Measurements from ENCODE around the gene FGD4. TPM values are rescaled to one million over a fixed set of nuclear protein-coding genes. Genes with fewer than 3 reads are reported as not detected.

FGD4 gene
- total and polyA plus RNA-seq, 2 experiments from 2014 or later = 1.1 to 3.4 TPM

DNA sequence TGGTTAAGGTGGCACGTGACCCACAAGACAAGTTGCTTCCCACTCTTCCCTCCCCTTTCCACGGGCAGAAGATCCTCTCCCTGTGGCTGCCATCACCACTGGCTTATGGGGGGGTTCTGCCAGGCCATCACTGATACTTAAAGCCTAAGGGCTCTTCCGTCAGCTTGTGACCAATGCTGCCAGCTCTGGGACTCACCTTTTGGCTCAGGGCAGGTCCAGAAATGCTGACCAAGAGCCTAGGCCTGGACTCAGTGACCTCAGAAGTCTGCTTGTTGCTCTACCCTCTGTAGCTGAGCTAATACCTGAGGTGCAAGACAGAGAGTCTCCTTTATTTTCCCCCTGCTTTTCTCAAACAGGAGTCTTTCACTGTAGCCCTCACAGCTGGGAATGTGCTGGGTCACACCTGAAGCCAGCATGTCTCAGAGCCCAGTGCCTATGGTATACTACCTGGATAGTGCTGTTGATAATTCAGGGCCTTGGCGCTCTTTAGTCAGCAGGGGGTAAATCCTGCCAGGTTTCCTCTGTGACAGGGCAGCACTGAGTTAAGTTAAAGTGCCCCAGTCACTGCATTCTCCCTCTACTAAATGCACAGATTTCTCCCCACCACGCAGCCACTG, 19.7 kb downstream of the FGD4 start:
- Histone ChIP-seq H3K4me3 (no peak overlapping the region), H3K79me2 (ENCODE audit: insufficient read depth) (no peaks in the 10 kb centered on the region), H3K36me3 (ENCODE audit: low read depth) (no peaks in the 10 kb centered on the region), H3K9me2 (ENCODE audit: insufficient read depth) (no peaks in the 10 kb centered on the region), H4K20me1 (ENCODE audit: insufficient read depth) (no peaks in the 10 kb centered on the region), H3K9ac (no peak overlapping the region), H3K4me1 (ENCODE audit: insufficient read depth) (peaks cover 11% of the 10 kb centered on the region), H3K27me3 (replicated peaks; ENCODE audit: insufficient read depth) (no peaks in the 10 kb centered on the region), H3F3A (ENCODE audit: insufficient read depth) (no peaks in the 10 kb centered on the region), H2AFZ (no peak overlapping the region; the same call in 1 of the 2 replicates), H3K27ac (no peak overlapping the region), H3K9me3 (ENCODE audit: low read depth) (no peaks in the 10 kb centered on the region), H3K4me2 (ENCODE audit: unreplicated experiment) (no peak overlapping the region)
- TF ChIP-seq EZH2phosphoT487 (IDR thresholded peaks at IDR 0.05; ENCODE audit: insufficient read depth, low read depth) = no peak
- no peak for TF ChIP-seq EZH2 (IDR thresholded peaks at IDR 0.05; ENCODE audit: insufficient read depth, poor library complexity, severe bottlenecking)
- 54 to 64% methylated on average over 5 of the region's 5 CpGs for WGBS, 2 experiments (ENCODE audit: low coverage in 1 of 2, low lambda C conversion rate in 2 of 2, missing lambda C conversion rate in 2 of 2)
- in situ Hi-C loops (cut with MboI) = no loop called here
- DNase-seq = no peak

DNA sequence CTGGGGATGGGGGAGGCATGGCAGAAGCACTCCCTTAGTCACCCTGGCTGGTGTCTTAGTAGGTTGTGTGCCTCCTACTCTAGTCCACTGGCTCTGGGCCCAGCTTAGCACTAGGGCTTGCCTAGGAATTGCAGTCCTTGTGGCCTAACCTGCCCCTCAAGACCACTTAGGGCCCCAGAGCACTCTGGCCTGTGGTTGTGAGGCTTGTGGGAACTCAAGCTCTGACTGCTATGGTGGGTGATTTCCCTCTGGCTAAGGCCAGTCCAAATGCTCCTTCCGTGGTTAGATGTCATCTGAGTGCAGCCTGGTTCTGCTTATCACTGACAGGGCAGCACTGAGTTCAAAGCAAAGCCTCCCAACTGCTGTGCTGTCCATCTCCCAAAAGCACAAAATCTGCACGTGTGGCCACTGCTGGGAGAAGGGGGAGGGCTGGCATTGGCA, 20.2 kb downstream of the FGD4 start:
- H2AFZ ChIP-seq = no peak overlapping the region; the same call in 1 of the 2 replicates

DNA sequence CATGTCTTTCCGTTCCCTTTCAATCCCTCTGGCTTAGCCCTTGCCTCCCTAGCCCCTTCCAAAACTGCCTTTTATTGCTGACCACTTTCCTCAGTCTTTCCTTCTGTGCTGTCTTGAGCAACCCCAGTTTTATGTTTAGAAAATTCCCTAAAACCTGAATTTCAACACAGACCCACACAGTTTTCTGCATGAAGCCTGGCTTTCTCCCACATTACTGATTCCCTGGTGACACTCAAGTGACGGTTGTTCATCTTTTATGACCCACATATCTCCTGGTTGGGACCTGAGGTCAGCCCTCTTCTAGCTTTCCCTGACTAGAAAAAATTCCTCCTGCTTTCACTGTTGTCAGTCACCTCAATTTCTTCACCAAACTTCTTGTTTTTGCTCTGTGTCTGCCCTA, 21.0 kb downstream of the FGD4 start:
- H3K27me3 ChIP-seq (replicated peaks; ENCODE audit: insufficient read depth) = no peaks in the 10 kb centered on the region
- H3K79me2 ChIP-seq (ENCODE audit: insufficient read depth) = no peaks in the 10 kb centered on the region
- 87 to 89% methylated on average over 2 of the region's 2 CpGs for WGBS, 2 experiments (ENCODE audit: low coverage in 1 of 2, low lambda C conversion rate in 2 of 2, missing lambda C conversion rate in 2 of 2)
- H3K4me1 ChIP-seq (ENCODE audit: insufficient read depth) = peaks cover 11% of the 10 kb centered on the region
- H3K4me2 ChIP-seq (ENCODE audit: unreplicated experiment) = no peak overlapping the region
- H3K9me2 ChIP-seq (ENCODE audit: insufficient read depth) = no peaks in the 10 kb centered on the region
- no peak overlapping the region for H2AFZ ChIP-seq
- no peak overlapping the region for H3K27ac ChIP-seq
- TF ChIP-seq EZH2phosphoT487 (IDR thresholded peaks at IDR 0.05; ENCODE audit: insufficient read depth, low read depth) (no peak), EZH2 (IDR thresholded peaks at IDR 0.05; ENCODE audit: insufficient read depth, poor library complexity, severe bottlenecking) (no peak)
- no peaks in the 10 kb centered on the region for H3F3A ChIP-seq (ENCODE audit: insufficient read depth)
- H3K4me3 ChIP-seq = no peak overlapping the region
- DNase-seq = no peak
- no peak overlapping the region for H3K9ac ChIP-seq
- H3K9me3 ChIP-seq (ENCODE audit: low read depth) = no peaks in the 10 kb centered on the region
- H4K20me1 ChIP-seq (ENCODE audit: insufficient read depth) = no peaks in the 10 kb centered on the region
- H3K36me3 ChIP-seq (ENCODE audit: low read depth) = no peaks in the 10 kb centered on the region
- in situ Hi-C loops (cut with MboI) = no loop called here

More for the DNA sequence above, 20.2 kb downstream of the FGD4 start:
- Histone ChIP-seq H4K20me1 (ENCODE audit: insufficient read depth) (no peaks in the 10 kb centered on the region), H3K4me1 (ENCODE audit: insufficient read depth) (peaks cover 11% of the 10 kb centered on the region), H3K79me2 (ENCODE audit: insufficient read depth) (no peaks in the 10 kb centered on the region), H3K9ac (no peak overlapping the region), H3K4me3 (no peak overlapping the region), H3F3A (ENCODE audit: insufficient read depth) (no peaks in the 10 kb centered on the region), H3K4me2 (ENCODE audit: unreplicated experiment) (no peak overlapping the region), H3K27ac (no peak overlapping the region), H3K36me3 (ENCODE audit: low read depth) (no peaks in the 10 kb centered on the region), H3K9me3 (ENCODE audit: low read depth) (no peaks in the 10 kb centered on the region), H3K9me2 (ENCODE audit: insufficient read depth) (no peaks in the 10 kb centered on the region), H3K27me3 (replicated peaks; ENCODE audit: insufficient read depth) (no peaks in the 10 kb centered on the region)
- in situ Hi-C loops (cut with MboI) = no loop called here
- WGBS, 2 experiments (ENCODE audit: low coverage in 1 of 2, low lambda C conversion rate in 2 of 2, missing lambda C conversion rate in 2 of 2) = 41 to 59% methylated on average over 2 of the region's 2 CpGs
- peak; percentile 77 for DNase-seq
- no peak for TF ChIP-seq EZH2phosphoT487 (IDR thresholded peaks at IDR 0.05; ENCODE audit: insufficient read depth, low read depth)
- no peak for TF ChIP-seq EZH2 (IDR thresholded peaks at IDR 0.05; ENCODE audit: insufficient read depth, poor library complexity, severe bottlenecking)

DNA sequence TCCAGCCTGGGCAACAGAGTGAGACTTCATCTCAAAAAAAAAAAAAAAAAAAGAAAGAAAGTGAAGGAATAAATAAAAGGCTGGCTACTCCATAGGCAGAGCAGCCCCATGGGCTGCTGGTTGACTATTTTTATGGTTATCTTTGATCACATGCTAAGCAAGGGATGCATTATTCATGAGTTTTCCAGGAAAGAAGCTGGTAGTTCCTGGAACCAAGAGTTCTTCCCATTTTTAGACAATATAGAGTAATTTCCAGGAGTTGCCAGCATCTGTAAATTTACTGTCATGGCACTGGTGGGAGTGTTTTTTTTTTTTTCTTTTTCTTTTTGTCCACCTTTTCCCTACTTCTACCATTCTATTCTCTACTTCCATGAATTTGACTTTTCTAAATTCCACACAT, 24.2 kb downstream of the FGD4 start:
- H3K79me2 ChIP-seq (ENCODE audit: insufficient read depth) = no peaks in the 10 kb centered on the region
- no peak overlapping the region for H3K9ac ChIP-seq
- H3K4me2 ChIP-seq (ENCODE audit: unreplicated experiment) = no peak overlapping the region
- H2AFZ ChIP-seq = no peak overlapping the region
- H3K4me1 ChIP-seq (ENCODE audit: insufficient read depth) = peaks cover 11% of the 10 kb centered on the region
- in situ Hi-C loops (cut with MboI) = no loop called here
- no peak overlapping the region for H3K27ac ChIP-seq
- no peaks in the 10 kb centered on the region for H3K9me2 ChIP-seq (ENCODE audit: insufficient read depth)
- no peaks in the 10 kb centered on the region for H4K20me1 ChIP-seq (ENCODE audit: insufficient read depth)
- DNase-seq = no peak
- H3K9me3 ChIP-seq (ENCODE audit: low read depth) = no peaks in the 10 kb centered on the region
- H3F3A ChIP-seq (ENCODE audit: insufficient read depth) = no peaks in the 10 kb centered on the region
- H3K4me3 ChIP-seq = no peak overlapping the region
- no peaks in the 10 kb centered on the region for H3K36me3 ChIP-seq (ENCODE audit: low read depth)
- no peaks in the 10 kb centered on the region for H3K27me3 ChIP-seq (replicated peaks; ENCODE audit: insufficient read depth)
- TF ChIP-seq EZH2 (IDR thresholded peaks at IDR 0.05; ENCODE audit: insufficient read depth, poor library complexity, severe bottlenecking) (no peak), EZH2phosphoT487 (IDR thresholded peaks at IDR 0.05; ENCODE audit: insufficient read depth, low read depth) (no peak)

Data from GM23248 (cell line).